GM20431 (cell line): ENCODE results near the gene NXPH3.

Experiments used
- in situ Hi-C: fragments of 300-500 bp; cut with MseI, MboI; formaldehyde crosslinking; loops from one replicate; pipeline ENCODE4 v1.15.0; 2020; ENCODE audit warnings: low sequenced_read_pairs; ENCODE audit not compliant: unreplicated experiment

NXPH3 gene

GRCh38 chr17:49613182-49613800 is 37.6 kb downstream of the NXPH3 start:
- in situ Hi-C loops, result no loop called here

GRCh38 chr17:49616086-49616485 is 40.4 kb downstream of the NXPH3 start:
- in situ Hi-C loops, result no loop called here

- in situ Hi-C loops, result no loop called here
Measured at GRCh38 chr17:49616601-49617131, 41.0 kb downstream of the NXPH3 start.

GRCh38 chr17:49618028-49618611 is 42.4 kb downstream of the NXPH3 start:
- in situ Hi-C loops, result no loop called here

GRCh38 chr17:49621420-49621819 is 45.7 kb downstream of the NXPH3 start:
- in situ Hi-C loops, result no loop called here

GRCh38 chr17:49621946-49622529 is 46.4 kb downstream of the NXPH3 start:
- in situ Hi-C loops, result no loop called here

- in situ Hi-C loops, result no loop called here
Measured at GRCh38 chr17:49624896-49625295, 49.2 kb downstream of the NXPH3 start.

- in situ Hi-C loops, result no loop called here
Measured at GRCh38 chr17:49629447-49629846, 53.8 kb downstream of the NXPH3 start.

GRCh38 chr17:49630113-49630900 is 54.6 kb downstream of the NXPH3 start:
- in situ Hi-C loops, result no loop called here

GRCh38 chr17:49631496-49631895 is 55.8 kb downstream of the NXPH3 start:
- in situ Hi-C loops, result no loop called here
